ENCODE measurements around the gene PRADC1.

PRADC1 gene

GRCh38 chr2:73253400-73253799 lies 20.4 kb upstream of the PRADC1 start:
- H3K36me3 ChIP-seq (ENCODE audit: control insufficient read depth, insufficient read depth, low read length), result peaks cover 60% of the 10 kb centered on the region
- H3K27me3 ChIP-seq (replicated peaks; ENCODE audit: control insufficient read depth, insufficient read depth, low read length, poor library complexity, severe bottlenecking), result no peaks in the 10 kb centered on the region
- DNase-seq, result no peak
- H3K27ac ChIP-seq (ENCODE audit: insufficient read depth, low read length, poor library complexity, severe bottlenecking), result no peak overlapping the region
- H3K4me3 ChIP-seq (ENCODE audit: insufficient read depth, low read depth, low read length, poor library complexity, severe bottlenecking), result no peak overlapping the region
- H3K4me1 ChIP-seq (ENCODE audit: control insufficient read depth, insufficient read depth, low read length, poor library complexity, severe bottlenecking), result peaks cover 5% of the 10 kb centered on the region
- H3K9me3 ChIP-seq (ENCODE audit: control insufficient read depth, low read length), result no peaks in the 10 kb centered on the region

- DNase-seq, result no peak
- no peaks in the 10 kb centered on the region for H3K9me3 ChIP-seq (ENCODE audit: control insufficient read depth, low read length)
- H3K36me3 ChIP-seq (ENCODE audit: control insufficient read depth, insufficient read depth, low read length), result peaks cover 69% of the 10 kb centered on the region
- H3K27ac ChIP-seq (ENCODE audit: insufficient read depth, low read length, poor library complexity, severe bottlenecking), result no peak overlapping the region
- no peaks in the 10 kb centered on the region for H3K27me3 ChIP-seq (replicated peaks; ENCODE audit: control insufficient read depth, insufficient read depth, low read length, poor library complexity, severe bottlenecking)
- H3K4me3 ChIP-seq (ENCODE audit: insufficient read depth, low read depth, low read length, poor library complexity, severe bottlenecking), result no peak overlapping the region
- no peaks in the 10 kb centered on the region for H3K4me1 ChIP-seq (ENCODE audit: control insufficient read depth, insufficient read depth, low read length, poor library complexity, severe bottlenecking)
These were observed 19.4 kb upstream of the PRADC1 start for GRCh38 chr2:73252238-73253027.

GRCh38 chr2:73250872-73251846 lies 18.1 kb upstream of the PRADC1 start:
- no peak overlapping the region for H3K4me3 ChIP-seq (ENCODE audit: insufficient read depth, low read depth, low read length, poor library complexity, severe bottlenecking)
- DNase-seq, result no peak
- H3K27ac ChIP-seq (ENCODE audit: insufficient read depth, low read length, poor library complexity, severe bottlenecking), result no peak overlapping the region
- H3K9me3 ChIP-seq (ENCODE audit: control insufficient read depth, low read length), result no peaks in the 10 kb centered on the region
- H3K4me1 ChIP-seq (ENCODE audit: control insufficient read depth, insufficient read depth, low read length, poor library complexity, severe bottlenecking), result no peaks in the 10 kb centered on the region
- H3K36me3 ChIP-seq (ENCODE audit: control insufficient read depth, insufficient read depth, low read length), result peaks cover 81% of the 10 kb centered on the region
- H3K27me3 ChIP-seq (replicated peaks; ENCODE audit: control insufficient read depth, insufficient read depth, low read length, poor library complexity, severe bottlenecking), result no peaks in the 10 kb centered on the region

- peaks cover 95% of the 10 kb centered on the region for H3K36me3 ChIP-seq (ENCODE audit: control insufficient read depth, insufficient read depth, low read length)
- H3K4me3 ChIP-seq (ENCODE audit: insufficient read depth, low read depth, low read length, poor library complexity, severe bottlenecking), result no peak overlapping the region
- DNase-seq, result no peak
- no peaks in the 10 kb centered on the region for H3K9me3 ChIP-seq (ENCODE audit: control insufficient read depth, low read length)
- H3K4me1 ChIP-seq (ENCODE audit: control insufficient read depth, insufficient read depth, low read length, poor library complexity, severe bottlenecking), result no peaks in the 10 kb centered on the region
- no peak overlapping the region for H3K27ac ChIP-seq (ENCODE audit: insufficient read depth, low read length, poor library complexity, severe bottlenecking)
- no peaks in the 10 kb centered on the region for H3K27me3 ChIP-seq (replicated peaks; ENCODE audit: control insufficient read depth, insufficient read depth, low read length, poor library complexity, severe bottlenecking)
These were observed 16.6 kb upstream of the PRADC1 start for GRCh38 chr2:73249636-73250035.

- Histone ChIP-seq H3K4me1 (ENCODE audit: control insufficient read depth, insufficient read depth, low read length, poor library complexity, severe bottlenecking) (no peaks in the 10 kb centered on the region), H3K4me3 (ENCODE audit: insufficient read depth, low read depth, low read length, poor library complexity, severe bottlenecking) (no peak overlapping the region), H3K9me3 (ENCODE audit: control insufficient read depth, low read length) (no peaks in the 10 kb centered on the region), H3K27me3 (replicated peaks; ENCODE audit: control insufficient read depth, insufficient read depth, low read length, poor library complexity, severe bottlenecking) (no peaks in the 10 kb centered on the region), H3K36me3 (ENCODE audit: control insufficient read depth, insufficient read depth, low read length) (peaks cover 89% of the 10 kb centered on the region), H3K27ac (ENCODE audit: insufficient read depth, low read length, poor library complexity, severe bottlenecking) (no peak overlapping the region)
- DNase-seq, result no peak
These were observed 13.8 kb upstream of the PRADC1 start for GRCh38 chr2:73246850-73247249.

GRCh38 chr2:73244580-73244979 lies 11.5 kb upstream of the PRADC1 start:
- no peaks in the 10 kb centered on the region for H3K4me1 ChIP-seq (ENCODE audit: control insufficient read depth, insufficient read depth, low read length, poor library complexity, severe bottlenecking)
- no peak for DNase-seq
- no peak overlapping the region for H3K27ac ChIP-seq (ENCODE audit: insufficient read depth, low read length, poor library complexity, severe bottlenecking)
- no peaks in the 10 kb centered on the region for H3K27me3 ChIP-seq (replicated peaks; ENCODE audit: control insufficient read depth, insufficient read depth, low read length, poor library complexity, severe bottlenecking)
- H3K9me3 ChIP-seq (ENCODE audit: control insufficient read depth, low read length), result no peaks in the 10 kb centered on the region
- H3K36me3 ChIP-seq (ENCODE audit: control insufficient read depth, insufficient read depth, low read length), result peaks cover 82% of the 10 kb centered on the region
- H3K4me3 ChIP-seq (ENCODE audit: insufficient read depth, low read depth, low read length, poor library complexity, severe bottlenecking), result no peak overlapping the region

- H3K36me3 ChIP-seq (ENCODE audit: control insufficient read depth, insufficient read depth, low read length), result peaks cover 82% of the 10 kb centered on the region
- H3K4me1 ChIP-seq (ENCODE audit: control insufficient read depth, insufficient read depth, low read length, poor library complexity, severe bottlenecking), result no peaks in the 10 kb centered on the region
- no peaks in the 10 kb centered on the region for H3K9me3 ChIP-seq (ENCODE audit: control insufficient read depth, low read length)
- no peak overlapping the region for H3K27ac ChIP-seq (ENCODE audit: insufficient read depth, low read length, poor library complexity, severe bottlenecking)
- H3K4me3 ChIP-seq (ENCODE audit: insufficient read depth, low read depth, low read length, poor library complexity, severe bottlenecking), result no peak overlapping the region
- H3K27me3 ChIP-seq (replicated peaks; ENCODE audit: control insufficient read depth, insufficient read depth, low read length, poor library complexity, severe bottlenecking), result no peaks in the 10 kb centered on the region
- DNase-seq, result no peak
These were observed 11.0 kb upstream of the PRADC1 start for GRCh38 chr2:73243884-73244570.

GRCh38 chr2:73239776-73240175 lies 6.7 kb upstream of the PRADC1 start:
- Histone ChIP-seq H3K36me3 (ENCODE audit: control insufficient read depth, insufficient read depth, low read length) (peaks cover 44% of the 10 kb centered on the region), H3K9me3 (ENCODE audit: control insufficient read depth, low read length) (no peaks in the 10 kb centered on the region), H3K27ac (ENCODE audit: insufficient read depth, low read length, poor library complexity, severe bottlenecking) (no peak overlapping the region), H3K27me3 (replicated peaks; ENCODE audit: control insufficient read depth, insufficient read depth, low read length, poor library complexity, severe bottlenecking) (no peaks in the 10 kb centered on the region), H3K4me3 (ENCODE audit: insufficient read depth, low read depth, low read length, poor library complexity, severe bottlenecking) (no peak overlapping the region), H3K4me1 (ENCODE audit: control insufficient read depth, insufficient read depth, low read length, poor library complexity, severe bottlenecking) (peaks cover 5% of the 10 kb centered on the region)
- no peak for DNase-seq

- Histone ChIP-seq H3K4me3 (ENCODE audit: insufficient read depth, low read depth, low read length, poor library complexity, severe bottlenecking) (no peak overlapping the region), H3K4me1 (ENCODE audit: control insufficient read depth, insufficient read depth, low read length, poor library complexity, severe bottlenecking) (peaks cover 6% of the 10 kb centered on the region), H3K36me3 (ENCODE audit: control insufficient read depth, insufficient read depth, low read length) (peaks cover 36% of the 10 kb centered on the region), H3K9me3 (ENCODE audit: control insufficient read depth, low read length) (no peaks in the 10 kb centered on the region), H3K27ac (ENCODE audit: insufficient read depth, low read length, poor library complexity, severe bottlenecking) (no peak overlapping the region), H3K27me3 (replicated peaks; ENCODE audit: control insufficient read depth, insufficient read depth, low read length, poor library complexity, severe bottlenecking) (no peaks in the 10 kb centered on the region)
- DNase-seq, result no peak
These were observed 5.9 kb upstream of the PRADC1 start for GRCh38 chr2:73238976-73239375.
